GM12872 (cell line): ENCODE data around the gene SLCO2B1.

Source experiments
- CTCF ChIP-seq: IDR thresholded peaks from 3 replicates; pipeline ENCODE4 v1.5.1; 2011; ENCODE audit warnings: low read depth, mild to moderate bottlenecking, low read length, moderate library complexity; ENCODE audit not compliant: insufficient read depth

The SLCO2B1 gene

GRCh38 chr11:75152090-75152489, 1.2 kb downstream of the SLCO2B1 start:
- no peak for TF ChIP-seq CTCF

GRCh38 chr11:75152651-75153427, 1.9 kb downstream of the SLCO2B1 start:
- TF ChIP-seq CTCF = no peak

GRCh38 chr11:75154646-75155569, 4.0 kb downstream of the SLCO2B1 start:
- TF ChIP-seq CTCF = no peak

- no peak for TF ChIP-seq CTCF
Measured at GRCh38 chr11:75155570-75156422, 4.9 kb downstream of the SLCO2B1 start.

GRCh38 chr11:75158241-75158640, 7.3 kb downstream of the SLCO2B1 start:
- no peak for TF ChIP-seq CTCF

- no peak for TF ChIP-seq CTCF
Measured at GRCh38 chr11:75158696-75159150, 7.8 kb downstream of the SLCO2B1 start.
